ENCODE results near the gene TRH.

TRH gene, protein sequence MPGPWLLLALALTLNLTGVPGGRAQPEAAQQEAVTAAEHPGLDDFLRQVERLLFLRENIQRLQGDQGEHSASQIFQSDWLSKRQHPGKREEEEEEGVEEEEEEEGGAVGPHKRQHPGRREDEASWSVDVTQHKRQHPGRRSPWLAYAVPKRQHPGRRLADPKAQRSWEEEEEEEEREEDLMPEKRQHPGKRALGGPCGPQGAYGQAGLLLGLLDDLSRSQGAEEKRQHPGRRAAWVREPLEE

DNA sequence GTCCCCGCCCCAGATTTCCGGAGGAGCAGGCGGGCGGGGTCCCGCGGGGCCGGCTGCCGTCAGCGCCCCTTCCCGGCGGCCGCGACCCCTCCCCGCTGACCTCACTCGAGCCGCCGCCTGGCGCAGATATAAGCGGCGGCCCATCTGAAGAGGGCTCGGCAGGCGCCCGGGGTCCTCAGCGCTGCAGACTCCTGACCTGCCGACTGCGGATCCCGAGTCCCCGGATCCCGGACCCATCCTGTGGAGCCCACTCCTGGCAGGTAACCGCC lies at the start of gene TRH:
Gene TRH (plus strand): TSS at position 157 of the 269 bp plus-strand sequence. CDS start 1,097 bp downstream, outside the sequence.
- peak within 1 kb of the TSS; percentile 84 for H3K4me3 Mint-ChIP-seq
- H3K27ac Mint-ChIP-seq: no peak within 1 kb of the TSS
- H3K4me1 Mint-ChIP-seq: peaks cover 9% of the 10 kb centered on the region
- H3K36me3 Mint-ChIP-seq: no peaks in the 10 kb centered on the region
- peaks cover 29% of the 10 kb centered on the region for H3K27me3 Mint-ChIP-seq
- H3K9me3 Mint-ChIP-seq: no peaks in the 10 kb centered on the region

DNA sequence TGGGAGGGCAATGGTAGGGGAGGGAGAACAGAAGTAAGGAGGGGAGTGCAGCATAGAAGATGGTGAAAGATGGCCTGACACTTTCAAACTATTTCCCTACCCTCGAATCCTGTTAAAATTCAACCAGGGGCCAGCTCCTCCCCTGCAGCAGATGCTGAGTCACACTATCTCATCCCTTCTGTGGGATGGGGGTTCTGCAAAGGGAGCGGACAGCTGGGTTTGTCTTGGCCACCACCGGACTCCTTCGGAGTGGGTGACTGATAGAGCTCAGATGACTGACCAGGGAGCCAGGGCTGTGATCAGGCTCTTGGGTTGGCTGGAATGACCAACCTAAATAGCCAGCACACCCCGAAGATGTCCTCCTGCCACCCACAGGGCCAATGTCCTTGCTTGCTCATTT lies 47.4 kb upstream of the TRH start:
- Mint-ChIP-seq H3K27me3 (peaks cover 9% of the 10 kb centered on the region), H3K36me3 (peaks cover 7% of the 10 kb centered on the region), H3K4me3 (no peak overlapping the region), H3K27ac (no peak overlapping the region), H3K4me1 (no peaks in the 10 kb centered on the region), H3K9me3 (peaks cover 15% of the 10 kb centered on the region)

DNA sequence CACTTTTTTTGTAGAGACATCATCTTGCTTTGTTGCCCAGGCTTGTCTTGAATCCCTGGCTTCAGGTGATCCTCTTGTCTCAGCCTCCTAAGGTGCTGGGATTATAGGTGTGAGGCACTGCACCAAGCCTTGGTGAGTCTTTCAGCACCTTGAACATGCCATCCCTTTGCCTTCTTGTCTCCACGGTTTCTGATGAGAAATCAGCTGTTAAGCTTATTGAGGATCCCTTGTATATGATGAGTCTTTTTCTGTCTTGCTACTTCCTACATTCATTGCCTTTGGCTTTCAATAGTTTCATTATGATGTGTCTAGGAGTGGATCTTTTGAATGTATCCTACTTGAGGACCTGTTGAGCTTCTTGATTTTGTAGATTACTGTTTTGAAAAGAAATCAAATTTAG lies 45.1 kb upstream of the TRH start:
- Mint-ChIP-seq H3K27ac (no peak overlapping the region), H3K4me1 (no peaks in the 10 kb centered on the region), H3K36me3 (peaks cover 4% of the 10 kb centered on the region), H3K9me3 (peaks cover 9% of the 10 kb centered on the region), H3K27me3 (peaks cover 4% of the 10 kb centered on the region), H3K4me3 (no peak overlapping the region)

DNA sequence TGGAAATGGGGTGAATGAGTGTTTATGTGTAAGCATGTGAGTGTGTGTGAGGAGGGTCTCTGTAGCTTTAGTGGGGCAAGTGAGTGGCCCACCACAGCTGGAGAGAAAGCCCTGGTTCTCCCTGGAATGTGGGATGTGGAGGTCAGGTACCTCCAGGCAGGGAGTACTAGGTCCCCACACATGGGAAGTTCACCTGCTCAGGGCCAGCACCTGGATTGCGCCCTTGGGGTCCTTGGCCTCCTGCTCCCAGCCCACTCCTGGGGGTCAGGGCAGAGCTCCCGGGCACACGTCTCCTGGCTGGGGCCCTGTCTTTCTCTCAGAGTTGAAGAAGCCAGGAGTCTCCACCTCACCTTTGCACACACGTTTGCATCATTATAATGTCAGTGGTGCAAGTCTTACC lies 41.0 kb upstream of the TRH start:
- H3K4me3 Mint-ChIP-seq: no peak overlapping the region
- peaks cover 3% of the 10 kb centered on the region for H3K27me3 Mint-ChIP-seq
- peaks cover 4% of the 10 kb centered on the region for H3K9me3 Mint-ChIP-seq

GRCh38 chr3:129934234-129935123 lies 40.0 kb upstream of the TRH start:
- Mint-ChIP-seq H3K9me3 (peaks cover 4% of the 10 kb centered on the region), H3K27me3 (peaks cover 3% of the 10 kb centered on the region), H3K4me3 (no peak overlapping the region), H3K27ac (no peak overlapping the region), H3K36me3 (peaks cover 2% of the 10 kb centered on the region), H3K4me1 (peaks cover 3% of the 10 kb centered on the region)

More for the DNA sequence above, 41.0 kb upstream of the TRH start:
- H3K27ac Mint-ChIP-seq: no peak overlapping the region
- H3K4me1 Mint-ChIP-seq: peaks cover 3% of the 10 kb centered on the region
- H3K36me3 Mint-ChIP-seq: peaks cover 2% of the 10 kb centered on the region

GRCh38 chr3:129936757-129937156 lies 37.8 kb upstream of the TRH start:
- Mint-ChIP-seq H3K36me3 (no peaks in the 10 kb centered on the region), H3K4me3 (peak overlapping the region; percentile 72), H3K9me3 (no peaks in the 10 kb centered on the region), H3K4me1 (peaks cover 3% of the 10 kb centered on the region), H3K27me3 (no peaks in the 10 kb centered on the region), H3K27ac (no peak overlapping the region)

DNA sequence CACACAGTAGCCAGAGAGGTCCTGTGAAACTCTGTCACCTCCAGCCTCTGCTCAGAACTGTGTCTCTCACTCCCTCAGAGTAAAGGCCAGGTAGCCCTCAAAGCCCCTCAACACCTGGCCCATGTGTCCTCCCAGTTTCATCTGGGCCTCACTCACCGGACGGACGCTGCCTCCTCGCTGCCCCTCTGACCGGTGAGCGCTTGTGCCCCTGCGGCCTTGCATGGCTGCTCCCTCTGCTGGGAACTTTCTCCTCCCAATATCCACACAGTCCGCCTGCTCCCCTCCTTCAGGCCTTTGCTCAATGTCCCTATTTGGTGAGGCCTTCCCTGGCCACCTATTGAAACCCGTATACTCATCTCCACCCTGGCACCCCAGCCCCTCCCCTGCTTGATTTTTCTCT lies 36.8 kb upstream of the TRH start:
- H3K4me3 Mint-ChIP-seq: no peak overlapping the region
- H3K9me3 Mint-ChIP-seq: no peaks in the 10 kb centered on the region
- H3K27ac Mint-ChIP-seq: no peak overlapping the region
- no peaks in the 10 kb centered on the region for H3K27me3 Mint-ChIP-seq
- H3K36me3 Mint-ChIP-seq: no peaks in the 10 kb centered on the region
- peaks cover 3% of the 10 kb centered on the region for H3K4me1 Mint-ChIP-seq

GRCh38 chr3:129938140-129938930 lies 36.2 kb upstream of the TRH start:
- Mint-ChIP-seq H3K36me3 (no peaks in the 10 kb centered on the region), H3K4me3 (no peak overlapping the region), H3K4me1 (peaks cover 3% of the 10 kb centered on the region), H3K27ac (no peak overlapping the region), H3K9me3 (no peaks in the 10 kb centered on the region), H3K27me3 (no peaks in the 10 kb centered on the region)

DNA sequence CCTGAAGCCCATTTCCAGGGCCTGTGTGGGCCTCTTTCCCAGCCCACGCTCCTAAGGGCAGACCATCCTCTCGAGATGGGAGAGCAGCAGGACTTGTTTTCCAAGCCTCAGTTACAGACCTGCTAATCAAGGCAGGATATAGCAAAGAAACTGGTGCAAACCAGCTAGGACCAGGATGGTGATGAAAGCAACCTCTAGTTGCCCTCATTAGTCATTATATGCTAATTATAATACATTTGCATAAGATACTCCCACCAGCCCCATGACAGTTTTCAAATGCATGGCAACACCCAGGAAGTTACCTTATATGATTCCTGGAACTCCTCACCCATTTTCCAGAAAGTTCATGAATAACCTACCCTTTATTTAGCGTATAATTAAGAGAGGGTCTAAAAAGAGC lies 34.4 kb upstream of the TRH start:
- Mint-ChIP-seq H3K36me3 (no peaks in the 10 kb centered on the region), H3K4me3 (no peak overlapping the region), H3K27ac (no peak overlapping the region), H3K4me1 (peaks cover 3% of the 10 kb centered on the region), H3K27me3 (peaks cover 1% of the 10 kb centered on the region), H3K9me3 (no peaks in the 10 kb centered on the region)

- Mint-ChIP-seq H3K4me3 (no peak overlapping the region), H3K27ac (peak overlapping the region; percentile 38), H3K9me3 (no peaks in the 10 kb centered on the region), H3K27me3 (peaks cover 1% of the 10 kb centered on the region), H3K4me1 (no peaks in the 10 kb centered on the region), H3K36me3 (no peaks in the 10 kb centered on the region)
Measured at GRCh38 chr3:129942296-129942695, 32.2 kb upstream of the TRH start.

DNA sequence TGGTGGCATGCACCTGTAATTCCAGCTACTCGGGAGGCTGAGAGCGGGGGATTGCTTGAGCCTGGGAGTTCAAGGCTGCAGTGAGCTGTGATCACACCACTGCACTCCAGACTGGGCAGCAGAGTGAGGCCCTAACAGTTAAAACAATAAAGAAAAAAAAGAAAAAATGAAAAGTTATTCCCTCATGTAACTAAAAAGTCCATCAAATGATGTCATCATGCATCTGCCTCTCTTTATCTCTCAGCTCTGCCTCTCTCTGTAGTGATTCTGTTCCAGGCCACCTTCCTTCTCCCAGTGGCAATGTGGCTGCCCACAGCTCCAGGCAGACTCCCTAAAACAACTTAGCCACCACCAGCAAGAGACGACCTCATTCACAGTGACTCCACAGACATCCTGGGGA lies 31.5 kb upstream of the TRH start:
- no peaks in the 10 kb centered on the region for H3K9me3 Mint-ChIP-seq
- no peaks in the 10 kb centered on the region for H3K4me1 Mint-ChIP-seq
- no peaks in the 10 kb centered on the region for H3K36me3 Mint-ChIP-seq
- H3K4me3 Mint-ChIP-seq: no peak overlapping the region
- peaks cover 1% of the 10 kb centered on the region for H3K27me3 Mint-ChIP-seq
- H3K27ac Mint-ChIP-seq: no peak overlapping the region

DNA sequence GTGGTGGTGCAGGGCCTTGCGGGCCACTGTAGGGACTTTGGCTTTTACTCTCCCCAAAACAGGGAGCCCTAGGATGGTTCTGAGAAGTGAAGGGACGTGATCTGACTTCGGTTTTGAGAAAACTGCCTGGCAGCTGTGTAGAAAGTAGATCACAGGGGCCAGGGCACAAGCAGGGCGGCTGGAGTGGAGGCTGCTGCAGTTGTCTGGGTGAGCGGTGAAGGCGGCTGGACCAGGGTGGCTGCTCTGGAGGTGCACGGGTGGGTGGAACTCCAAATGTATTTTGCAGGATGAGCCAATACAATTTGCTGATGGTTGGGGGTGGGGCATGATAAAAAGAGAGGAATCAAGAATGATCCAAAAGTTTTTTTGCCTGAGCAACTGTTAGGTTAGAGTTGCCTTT lies 29.8 kb upstream of the TRH start:
- Mint-ChIP-seq H3K9me3 (no peaks in the 10 kb centered on the region), H3K36me3 (no peaks in the 10 kb centered on the region), H3K4me1 (no peaks in the 10 kb centered on the region), H3K27me3 (peaks cover 1% of the 10 kb centered on the region), H3K4me3 (no peak overlapping the region), H3K27ac (no peak overlapping the region)

DNA sequence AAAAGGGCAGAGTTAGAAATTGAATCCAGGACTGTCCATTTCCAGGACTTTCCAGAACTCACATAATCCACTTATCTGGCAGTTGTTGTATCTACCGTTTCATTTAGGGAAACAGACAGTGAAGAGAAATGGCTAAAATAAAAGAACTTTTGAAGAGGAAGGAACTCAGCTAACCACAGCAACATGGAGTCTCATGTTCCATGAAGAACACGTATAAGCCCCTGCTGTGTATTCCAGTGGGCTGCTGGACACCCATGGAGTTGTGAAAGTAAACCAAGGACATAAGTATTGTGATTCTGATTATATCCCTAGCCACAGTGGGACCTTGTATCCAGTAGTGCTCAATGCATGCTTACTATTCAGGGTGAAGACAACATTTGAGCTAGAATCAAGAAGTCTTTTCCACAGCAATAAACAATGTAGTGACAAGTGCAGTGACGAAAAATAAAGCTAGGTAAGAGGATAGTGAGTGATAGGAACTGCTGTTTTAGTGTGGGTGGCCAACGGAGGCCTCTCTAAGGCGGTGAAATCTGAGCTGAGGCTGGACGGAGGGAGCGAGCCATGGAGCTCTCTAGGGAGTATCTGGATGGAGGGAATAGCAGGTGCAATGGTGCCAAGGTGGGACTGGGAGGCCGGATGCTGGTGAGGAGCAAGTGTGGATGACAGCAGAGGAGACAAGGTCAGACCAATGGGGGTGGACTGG lies 26.8 kb upstream of the TRH start:
- no peaks in the 10 kb centered on the region for H3K9me3 Mint-ChIP-seq
- H3K27me3 Mint-ChIP-seq: peaks cover 1% of the 10 kb centered on the region
- no peak overlapping the region for H3K27ac Mint-ChIP-seq
- H3K4me3 Mint-ChIP-seq: no peak overlapping the region
- H3K36me3 Mint-ChIP-seq: no peaks in the 10 kb centered on the region
- H3K4me1 Mint-ChIP-seq: no peaks in the 10 kb centered on the region

- no peaks in the 10 kb centered on the region for H3K36me3 Mint-ChIP-seq
- H3K4me1 Mint-ChIP-seq: no peaks in the 10 kb centered on the region
- H3K27me3 Mint-ChIP-seq: peaks cover 1% of the 10 kb centered on the region
- no peaks in the 10 kb centered on the region for H3K9me3 Mint-ChIP-seq
- no peak overlapping the region for H3K4me3 Mint-ChIP-seq
- no peak overlapping the region for H3K27ac Mint-ChIP-seq
Measured at GRCh38 chr3:129950318-129951046, 24.0 kb upstream of the TRH start.

All from activated naive CD4-positive, alpha-beta T cell treated with anti-CD3 and anti-CD28 coated beads, Interleukin-2, amount 50 U/mL, for 24 hours (primary cell).